GM23248 (cell line): ENCODE measurements around the gene LRIG2. TPM values are rescaled to one million over a fixed set of nuclear protein-coding genes. Genes with fewer than 3 reads are reported as not detected.
"Not testable (repeated sequence)": the region's sequence is repeated elsewhere in the genome, so short reads cannot be mapped to it uniquely, and the experiment has no call there.

Experiments
- DNase-seq: peaks from one replicate; pipeline ENCODE4 v3.0.0-alpha.2; 2015
- H2AFZ ChIP-seq: fragments of 200-600 bp; sonication (generic); 2 replicates; pipeline ENCODE4 v1.6.1; 2016; ENCODE audit warnings: antibody characterized with exemption
- H3F3A ChIP-seq: fragments of 200-600 bp; sonication (generic); 2 replicates; pipeline ENCODE4 v1.6.1; 2016; ENCODE audit warnings: mild to moderate bottlenecking, antibody characterized with exemption, mixed run types; ENCODE audit not compliant: insufficient read depth
- H3K27ac ChIP-seq: fragments of 200-600 bp; sonication (generic); 2 replicates; pipeline ENCODE4 v1.5.1; 2016; ENCODE audit warnings: mild to moderate bottlenecking
- H3K27me3 ChIP-seq: fragments of 200-600 bp; sonication (generic); replicated peaks from 2 replicates; pipeline ENCODE4 v1.6.1; 2016; ENCODE audit warnings: mild to moderate bottlenecking; ENCODE audit not compliant: insufficient read depth
- H3K36me3 ChIP-seq: fragments of 200-600 bp; sonication (generic); 2 replicates; pipeline ENCODE4 v1.6.1; 2016; ENCODE audit warnings: low read depth, mild to moderate bottlenecking
- H3K4me1 ChIP-seq: fragments of 200-600 bp; sonication (generic); 2 replicates; pipeline ENCODE4 v1.6.1; 2016; ENCODE audit warnings: mild to moderate bottlenecking; ENCODE audit not compliant: insufficient read depth
- H3K4me2 ChIP-seq: fragments of 200-600 bp; sonication (generic); one replicate; pipeline ENCODE4 v1.6.1; 2016; ENCODE audit warnings: mild to moderate bottlenecking; ENCODE audit not compliant: unreplicated experiment
- H3K4me3 ChIP-seq: fragments of 200-600 bp; sonication (generic); 2 replicates; pipeline ENCODE4 v1.5.1; 2016; ENCODE audit warnings: mild to moderate bottlenecking
- H3K79me2 ChIP-seq: fragments of 200-600 bp; sonication (generic); 2 replicates; pipeline ENCODE4 v1.6.1; 2016; ENCODE audit warnings: mild to moderate bottlenecking; ENCODE audit not compliant: insufficient read depth
- H3K9ac ChIP-seq: fragments of 200-600 bp; sonication (generic); 2 replicates; pipeline ENCODE4 v1.6.1; 2016; ENCODE audit warnings: mild to moderate bottlenecking
- H3K9me2 ChIP-seq: fragments of 200-600 bp; sonication (generic); 2 replicates; pipeline ENCODE4 v1.6.1; 2016; ENCODE audit warnings: mixed run types, mild to moderate bottlenecking, moderate library complexity; ENCODE audit not compliant: insufficient read depth
- H3K9me3 ChIP-seq: fragments of 200-600 bp; sonication (generic); one replicate; pipeline ENCODE4 v1.6.1; 2017; ENCODE audit warnings: low read depth
- H4K20me1 ChIP-seq: fragments of 200-600 bp; sonication (generic); 2 replicates; pipeline ENCODE4 v1.6.0; 2016; ENCODE audit not compliant: insufficient read depth
- EZH2 ChIP-seq: fragments of 200-600 bp; sonication (generic); IDR thresholded peaks from 2 replicates; pipeline ENCODE4 v1.6.1; 2018; ENCODE audit warnings: antibody characterized with exemption, mild to moderate bottlenecking; ENCODE audit not compliant: insufficient read depth, poor library complexity, severe bottlenecking
- EZH2phosphoT487 ChIP-seq: fragments of 200-600 bp; sonication (generic); IDR thresholded peaks from 2 replicates; pipeline ENCODE4 v1.6.1; 2018; ENCODE audit warnings: antibody characterized with exemption, moderate library complexity, mild to moderate bottlenecking, low read depth; ENCODE audit not compliant: insufficient read depth
- WGBS, 2 experiments: methylation state at CpG; one replicate each; pipeline ENCODE4 v1.1.6; 2015 to 2017; ENCODE audit warnings: low lambda C conversion rate in 2 of 2, low coverage in 1 of 2; ENCODE audit errors: missing lambda C conversion rate in 2 of 2; 5-methylcytosine and 5-hydroxymethylcytosine counted together
- in situ Hi-C: fragments of 300-500 bp; cut with MboI; formaldehyde crosslinking; loops from 2 replicates; pipeline ENCODE4 v1.15.0; 2020
- polyA plus RNA-seq: library from polyadenylated mRNA; unstranded; fragments of >200 nt; fragmentation: Nextera tagmentation; extraction: Ambion mirVana; gene quantifications from 2 replicates; pipeline ENCODE4 v1.2.1, GENCODE V29; 2016
- total RNA-seq: library from RNA; depleted of rRNA; stranded (reverse); fragments of >200 nt; shearing (Covaris generic); gene quantifications from 2 replicates; pipeline ENCODE4 v1.2.3, GENCODE V29; 2014; rRNA removed

Gene LRIG2, protein sequence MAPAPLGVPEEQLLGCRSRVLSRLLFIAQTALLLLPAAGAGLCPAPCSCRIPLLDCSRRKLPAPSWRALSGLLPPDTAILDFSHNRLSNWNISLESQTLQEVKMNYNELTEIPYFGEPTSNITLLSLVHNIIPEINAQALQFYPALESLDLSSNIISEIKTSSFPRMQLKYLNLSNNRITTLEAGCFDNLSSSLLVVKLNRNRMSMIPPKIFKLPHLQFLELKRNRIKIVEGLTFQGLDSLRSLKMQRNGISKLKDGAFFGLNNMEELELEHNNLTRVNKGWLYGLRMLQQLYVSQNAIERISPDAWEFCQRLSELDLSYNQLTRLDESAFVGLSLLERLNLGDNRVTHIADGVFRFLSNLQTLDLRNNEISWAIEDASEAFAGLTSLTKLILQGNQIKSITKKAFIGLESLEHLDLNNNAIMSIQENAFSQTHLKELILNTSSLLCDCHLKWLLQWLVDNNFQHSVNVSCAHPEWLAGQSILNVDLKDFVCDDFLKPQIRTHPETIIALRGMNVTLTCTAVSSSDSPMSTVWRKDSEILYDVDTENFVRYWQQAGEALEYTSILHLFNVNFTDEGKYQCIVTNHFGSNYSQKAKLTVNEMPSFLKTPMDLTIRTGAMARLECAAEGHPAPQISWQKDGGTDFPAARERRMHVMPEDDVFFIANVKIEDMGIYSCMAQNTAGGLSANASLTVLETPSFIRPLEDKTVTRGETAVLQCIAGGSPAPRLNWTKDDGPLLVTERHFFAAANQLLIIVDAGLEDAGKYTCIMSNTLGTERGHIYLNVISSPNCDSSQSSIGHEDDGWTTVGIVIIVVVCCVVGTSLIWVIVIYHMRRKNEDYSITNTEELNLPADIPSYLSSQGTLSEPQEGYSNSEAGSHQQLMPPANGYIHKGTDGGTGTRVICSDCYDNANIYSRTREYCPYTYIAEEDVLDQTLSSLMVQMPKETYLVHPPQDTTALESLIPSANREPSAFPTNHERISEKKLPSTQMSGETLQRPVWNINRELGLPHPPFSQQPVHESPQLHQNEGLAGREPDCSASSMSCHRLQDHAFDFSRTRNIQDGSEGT
- 5.2 and 6.3 TPM in 2 replicates for total RNA-seq
- 3.7 and 4.1 TPM in 2 replicates for polyA plus RNA-seq

DNA sequence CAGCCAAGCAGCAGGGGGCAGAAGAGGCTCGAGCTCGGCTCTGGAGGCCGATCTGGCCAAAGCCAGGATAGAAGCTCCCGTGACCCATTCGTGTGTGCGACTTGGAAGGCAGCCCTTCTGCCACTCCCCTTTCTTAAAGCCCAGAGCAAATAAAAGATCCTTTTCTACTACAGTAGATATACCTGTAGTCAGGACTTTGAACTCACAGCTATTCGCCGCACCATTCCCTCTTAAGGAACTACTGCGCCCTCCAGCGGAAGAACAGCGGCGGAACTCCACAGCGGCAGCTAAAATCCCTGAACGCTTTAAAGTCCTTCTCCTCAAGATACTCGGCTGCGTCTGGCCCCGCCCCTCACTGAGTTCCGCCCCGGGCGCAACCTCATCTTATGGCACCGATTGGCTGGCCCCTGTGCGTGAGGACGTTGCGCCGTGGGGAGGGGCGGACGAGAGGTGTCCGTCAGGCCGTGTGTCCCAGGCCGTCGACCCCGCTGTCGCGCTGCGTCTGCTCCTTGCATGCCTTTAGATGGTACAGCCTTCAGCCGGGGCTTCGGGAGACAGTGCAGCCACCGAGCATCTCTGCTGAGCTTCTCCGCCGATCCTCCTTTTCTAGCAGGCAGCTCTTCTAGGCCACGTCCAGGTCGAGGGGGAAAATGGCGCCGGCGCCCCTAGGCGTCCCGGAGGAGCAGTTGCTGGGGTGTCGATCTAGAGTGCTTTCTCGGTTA is at the start of gene LRIG2:
TSS of gene LRIG2 (plus strand) at position 442 of the 722 bp plus-strand sequence. CDS start at position 651, 209 bp downstream.
- in situ Hi-C loops = no loop called here
- Histone ChIP-seq H3F3A (peaks cover 17% of the 10 kb centered on the region), H3K4me2 (peak within 1 kb of the TSS; percentile 94), H3K27me3 (no peaks in the 10 kb centered on the region), H3K9me3 (no peaks in the 10 kb centered on the region), H3K79me2 (peaks cover 45% of the 10 kb centered on the region), H3K36me3 (no peaks in the 10 kb centered on the region), H4K20me1 (no peaks in the 10 kb centered on the region), H3K9me2 (no peaks in the 10 kb centered on the region), H3K4me1 (peaks cover 28% of the 10 kb centered on the region), H3K9ac (peak within 1 kb of the TSS; percentile 93), H3K4me3 (peak within 1 kb of the TSS; percentile 92), H3K27ac (peak within 1 kb of the TSS; percentile 93), H2AFZ (peak within 1 kb of the TSS; percentile 90)
- no peak for TF ChIP-seq EZH2phosphoT487
- no peak for TF ChIP-seq EZH2
- 0 to 1% methylated on average over 49 of the region's 49 CpGs for WGBS, 2 experiments
- peak; percentile 99 for DNase-seq

DNA sequence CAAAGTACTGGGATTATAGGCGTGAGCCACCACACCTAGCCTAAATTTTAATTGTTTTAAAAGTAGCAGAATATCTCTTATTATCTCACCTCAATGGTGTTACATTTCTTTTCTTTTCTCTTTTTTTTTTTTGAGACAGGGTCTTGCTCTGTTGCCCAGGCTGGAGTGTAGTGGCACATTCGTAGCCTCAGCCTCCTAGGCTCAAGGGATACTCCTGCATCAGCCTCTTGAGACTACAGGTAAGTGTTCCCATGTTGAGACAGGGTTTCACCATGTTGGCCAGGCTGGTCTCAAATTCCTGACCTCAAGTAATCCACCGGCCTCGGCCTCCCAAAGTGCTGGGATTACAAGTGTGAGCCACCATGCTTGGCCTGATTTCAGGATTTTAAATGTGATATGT is 49.7 kb upstream of the LRIG2 start:
- H3K36me3 ChIP-seq, H4K20me1 ChIP-seq, H3K27me3 ChIP-seq, H3F3A ChIP-seq, H3K79me2 ChIP-seq, H3K4me3 ChIP-seq, H3K4me2 ChIP-seq, H3K27ac ChIP-seq, H3K9me3 ChIP-seq, H3K4me1 ChIP-seq, H3K9ac ChIP-seq, H3K9me2 ChIP-seq, DNase-seq, H2AFZ ChIP-seq, in situ Hi-C loops: not testable (repeated sequence)
- WGBS, 2 experiments = 96 to 98% methylated on average over 4 of the region's 4 CpGs

DNA sequence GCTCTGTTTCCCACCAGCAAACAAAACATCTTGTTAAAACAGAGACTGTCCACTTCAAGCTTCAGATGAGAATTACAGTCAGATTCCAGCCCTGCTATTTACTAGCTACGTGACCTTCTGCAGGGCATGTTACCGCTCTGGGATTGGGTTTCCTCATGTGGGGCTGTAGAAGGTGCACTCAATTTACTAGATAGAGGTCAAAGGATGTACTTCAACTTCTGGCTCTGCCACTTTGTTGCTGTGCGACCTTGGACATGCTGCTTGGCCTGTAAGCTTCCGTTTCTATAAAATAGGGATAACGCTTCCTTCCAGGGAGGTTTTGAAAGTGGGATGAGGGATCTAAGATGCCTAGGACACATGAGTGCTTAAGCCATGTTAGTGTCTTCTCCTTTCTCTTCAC is 46.0 kb upstream of the LRIG2 start:
- in situ Hi-C loops = no loop called here
- 95% methylated on average over 5 of the region's 5 CpGs for WGBS, 2 experiments
- no peak for DNase-seq

DNA sequence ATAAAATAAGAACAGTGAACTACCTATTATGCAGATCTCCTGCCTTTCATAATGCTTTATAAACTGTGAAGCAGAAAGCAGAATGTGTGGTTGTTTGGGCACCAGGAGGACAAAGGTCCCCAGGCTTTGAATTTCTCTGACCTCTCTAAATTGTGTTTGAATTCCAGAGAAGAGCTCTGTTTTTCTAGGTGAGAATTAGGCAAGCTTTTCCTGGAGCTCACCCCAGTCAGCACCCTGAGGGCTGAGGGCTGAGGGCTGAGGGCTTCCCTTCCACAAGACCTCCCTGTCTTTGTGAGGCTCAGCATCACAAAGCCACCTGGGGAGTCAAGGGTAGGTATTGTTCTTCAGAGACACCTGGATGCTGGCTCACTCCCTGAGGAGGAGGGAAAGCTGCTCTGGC is 45.5 kb upstream of the LRIG2 start:
- no peak overlapping the region for H3K4me3 ChIP-seq
- no peak overlapping the region for H3K4me2 ChIP-seq
- H3K9ac ChIP-seq = no peak overlapping the region
- H2AFZ ChIP-seq = no peak overlapping the region
- H3K9me2 ChIP-seq = no peaks in the 10 kb centered on the region
- no peaks in the 10 kb centered on the region for H3K9me3 ChIP-seq
- no peaks in the 10 kb centered on the region for H3K36me3 ChIP-seq
- no peak for DNase-seq
- in situ Hi-C loops = no loop called here
- no peaks in the 10 kb centered on the region for H3K4me1 ChIP-seq
- H4K20me1 ChIP-seq = no peaks in the 10 kb centered on the region
- no peaks in the 10 kb centered on the region for H3F3A ChIP-seq
- H3K79me2 ChIP-seq = no peaks in the 10 kb centered on the region
- H3K27ac ChIP-seq = no peak overlapping the region
- TF ChIP-seq EZH2 (no peak), EZH2phosphoT487 (no peak)
- H3K27me3 ChIP-seq = no peaks in the 10 kb centered on the region

More for the DNA sequence above, 46.0 kb upstream of the LRIG2 start:
- H2AFZ ChIP-seq = no peak overlapping the region
- no peak for TF ChIP-seq EZH2
- TF ChIP-seq EZH2phosphoT487 = no peak
- H3F3A ChIP-seq = no peaks in the 10 kb centered on the region
- H3K9ac ChIP-seq = no peak overlapping the region
- H3K27me3 ChIP-seq = no peaks in the 10 kb centered on the region
- no peaks in the 10 kb centered on the region for H3K4me1 ChIP-seq
- no peak overlapping the region for H3K4me3 ChIP-seq
- no peaks in the 10 kb centered on the region for H4K20me1 ChIP-seq
- no peak overlapping the region for H3K27ac ChIP-seq
- H3K9me3 ChIP-seq = no peaks in the 10 kb centered on the region
- H3K36me3 ChIP-seq = no peaks in the 10 kb centered on the region
- no peaks in the 10 kb centered on the region for H3K79me2 ChIP-seq
- H3K4me2 ChIP-seq = no peak overlapping the region
- no peaks in the 10 kb centered on the region for H3K9me2 ChIP-seq
